GOT3 (cell line): ENCODE results near the gene ZNF443.
"Not testable (repeated sequence)": the region's sequence is repeated elsewhere in the genome, so short reads cannot be mapped to it uniquely, and the experiment has no call there.

ENCODE experiments used
- DNase-seq: peaks from one replicate; lab custom pipeline; 2025; ENCODE audit warnings: mixed read lengths; lab: John Stamatoyannopoulos, UW

ZNF443 gene

DNA sequence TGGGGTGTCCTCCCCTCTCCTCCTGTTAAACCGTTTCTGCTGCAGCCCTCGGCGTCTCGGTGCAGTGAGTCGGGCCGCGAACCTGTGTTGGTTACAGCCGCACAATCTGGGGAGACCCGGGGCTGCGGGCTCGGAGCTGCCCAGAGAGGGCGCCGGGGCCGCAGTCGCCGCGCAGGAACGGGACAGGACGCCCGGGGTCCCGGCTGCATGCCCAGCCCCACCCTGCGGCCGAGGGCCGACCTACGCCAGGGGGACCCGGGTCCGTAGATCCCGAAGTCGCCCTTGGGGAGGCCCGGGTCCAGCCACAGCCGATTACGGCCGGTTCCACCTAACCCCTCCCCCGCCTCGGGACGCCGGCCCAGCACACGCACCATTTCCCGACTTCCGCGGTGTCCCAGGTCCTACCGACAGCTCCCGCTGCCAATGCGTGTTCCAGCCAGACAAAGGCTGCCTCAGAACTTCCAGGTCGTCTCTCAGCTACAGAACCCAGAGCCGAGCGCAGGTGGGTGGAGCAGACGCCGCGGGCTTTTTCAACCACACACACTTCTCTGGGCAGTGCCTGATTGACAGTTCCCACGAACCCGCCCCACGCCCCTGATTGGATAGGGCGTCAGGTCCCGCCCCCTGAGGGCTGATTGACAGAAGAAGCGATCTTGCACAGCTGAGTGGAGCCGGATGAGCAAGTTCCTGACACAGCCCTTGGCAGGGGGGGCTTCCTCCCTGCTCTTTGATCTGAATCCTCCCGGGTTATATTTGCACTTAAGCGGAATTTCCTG lies at the start of gene ZNF443:
TSS of gene ZNF443 (minus strand) at position 481 of the 776 bp plus-strand sequence. CDS start at position 374, 107 bp downstream.
- DNase-seq = peak; percentile 87

DNA sequence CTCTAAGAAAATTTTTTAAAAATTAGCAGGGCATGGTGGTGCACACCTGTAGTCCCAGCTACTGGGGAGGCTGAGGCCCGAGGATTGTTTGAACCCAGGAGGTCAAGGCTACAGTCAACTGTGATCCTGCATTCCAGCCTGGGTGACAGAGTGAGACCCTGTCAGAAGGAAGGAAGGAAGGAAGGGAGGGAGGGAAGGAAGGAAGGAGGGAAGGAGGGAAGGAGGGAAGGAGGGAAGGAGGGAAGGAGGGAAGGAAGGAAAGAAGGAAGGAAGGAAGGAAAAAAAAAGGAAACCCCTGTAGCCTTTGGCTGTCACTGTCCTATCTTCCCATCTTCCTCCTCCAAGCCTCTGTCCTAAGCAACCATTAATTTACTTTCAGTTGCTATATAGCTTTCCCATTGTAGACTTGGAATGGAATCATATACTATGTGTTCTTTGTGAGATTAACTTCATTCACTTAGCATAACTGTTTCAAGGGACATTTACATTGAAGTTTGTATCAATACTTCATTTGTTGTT lies 45.5 kb upstream of the ZNF443 start:
- DNase-seq = not testable (repeated sequence)

DNA sequence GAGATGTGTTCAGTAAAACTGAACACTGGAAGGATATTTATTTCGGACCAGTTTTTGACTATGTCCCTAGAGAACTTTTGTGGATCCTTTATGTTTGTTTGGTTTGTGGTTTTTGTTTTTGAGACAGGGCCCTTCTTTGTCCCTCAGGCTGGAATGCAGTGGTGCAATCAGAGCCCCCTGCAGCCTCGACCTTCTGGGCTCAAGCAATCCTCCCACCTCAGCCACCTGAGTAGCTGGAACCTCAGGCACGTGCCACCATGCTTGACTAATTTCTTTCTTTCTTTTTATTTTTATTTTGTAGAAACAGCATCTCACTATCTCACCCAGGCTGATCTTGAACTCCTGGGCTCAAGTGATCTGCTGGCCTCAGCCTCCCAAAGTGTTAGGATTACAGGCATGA lies 44.8 kb upstream of the ZNF443 start:
- no peak for DNase-seq

DNA sequence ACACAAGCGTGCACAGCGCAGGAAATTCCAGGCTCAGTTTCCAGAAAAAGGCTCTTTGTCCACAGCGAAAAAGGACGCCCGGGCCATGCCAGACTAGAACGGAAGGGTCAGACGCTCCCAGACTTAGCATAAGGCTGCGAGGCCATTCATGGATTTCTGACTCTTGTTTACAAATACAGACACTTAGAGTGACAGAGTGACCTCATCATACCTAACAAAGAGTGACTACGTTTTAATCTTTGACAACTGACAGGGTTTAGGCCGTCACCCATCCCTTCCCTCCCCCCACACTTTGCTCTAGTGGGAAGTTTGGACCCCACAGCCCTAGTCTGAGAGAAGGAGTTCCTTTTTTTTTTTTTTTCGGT lies 44.2 kb upstream of the ZNF443 start:
- no peak for DNase-seq

DNA sequence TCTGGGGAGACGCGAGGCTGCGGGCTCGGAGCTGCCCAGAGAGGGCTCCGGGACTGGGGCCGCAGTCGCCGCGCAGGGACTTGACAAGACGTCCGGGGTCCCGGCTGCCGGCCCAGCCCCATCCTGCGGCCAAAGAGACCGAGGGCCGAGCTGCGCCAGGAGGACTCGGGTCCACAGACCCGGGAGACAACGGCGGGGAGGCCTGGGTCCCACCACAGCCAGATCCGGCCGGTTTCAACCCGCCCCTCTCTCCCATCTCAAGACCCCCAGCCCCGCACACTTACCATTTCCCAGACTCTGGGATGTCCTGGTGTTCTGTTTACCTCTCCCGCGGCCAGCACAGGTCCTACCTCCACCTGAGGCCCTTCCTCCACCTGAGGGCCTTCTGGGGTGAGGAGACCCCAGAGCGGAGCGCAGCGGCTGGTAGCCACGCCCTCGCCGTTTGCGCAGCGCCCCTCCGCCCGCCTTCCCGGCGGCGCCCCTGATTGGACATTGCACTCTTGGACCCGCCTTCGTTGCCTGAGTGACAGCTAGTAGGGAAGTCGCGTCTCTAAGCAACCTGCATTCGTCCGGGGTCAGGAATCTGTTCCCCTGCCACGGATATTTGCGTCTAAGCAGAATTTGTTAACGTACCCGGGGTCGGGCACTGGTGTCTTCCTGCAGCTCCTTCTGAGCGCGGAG lies 43.7 kb upstream of the ZNF443 start, which contains the start of gene ZNF709:
TSS of gene ZNF709 (minus strand) at position 446 of the 681 bp plus-strand sequence. CDS start at position 287, 159 bp downstream.
- peak; percentile 39 for DNase-seq

DNA sequence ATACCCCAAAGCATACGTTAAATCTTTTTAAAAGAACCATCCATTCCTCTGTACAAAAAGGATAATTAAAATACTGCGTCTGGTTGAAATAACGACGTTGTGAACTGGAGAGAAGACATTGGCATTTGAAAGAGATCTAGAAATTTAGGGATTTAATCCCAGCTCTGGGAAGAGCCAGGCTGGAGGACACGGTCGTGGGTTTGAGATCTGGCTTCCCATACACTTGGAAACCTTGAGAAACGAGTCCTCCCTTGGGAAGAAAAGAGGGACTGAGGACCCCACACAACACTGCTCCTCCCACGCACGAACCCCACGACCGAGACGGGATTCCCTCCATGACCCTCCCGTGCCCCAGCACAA lies 43.2 kb upstream of the ZNF443 start:
- DNase-seq = no peak

DNA sequence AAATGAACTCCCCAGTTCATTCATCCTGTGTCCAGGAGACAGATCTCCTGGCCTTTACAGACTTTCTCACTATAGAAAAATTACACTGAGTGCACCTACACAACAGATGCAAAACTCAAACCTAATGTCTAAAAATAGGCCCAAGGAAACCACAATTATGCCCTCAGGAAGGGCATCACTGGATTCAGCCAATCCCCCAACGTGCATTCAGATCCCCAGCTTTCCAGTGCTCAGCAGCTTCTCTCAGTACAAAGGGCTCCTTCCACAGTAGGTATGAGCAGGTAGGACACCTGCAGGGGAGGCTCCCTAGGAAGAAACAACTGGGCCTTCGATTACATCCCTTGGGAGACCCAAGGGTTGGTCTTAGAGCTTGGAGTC lies 41.7 kb upstream of the ZNF443 start:
- no peak for DNase-seq

DNA sequence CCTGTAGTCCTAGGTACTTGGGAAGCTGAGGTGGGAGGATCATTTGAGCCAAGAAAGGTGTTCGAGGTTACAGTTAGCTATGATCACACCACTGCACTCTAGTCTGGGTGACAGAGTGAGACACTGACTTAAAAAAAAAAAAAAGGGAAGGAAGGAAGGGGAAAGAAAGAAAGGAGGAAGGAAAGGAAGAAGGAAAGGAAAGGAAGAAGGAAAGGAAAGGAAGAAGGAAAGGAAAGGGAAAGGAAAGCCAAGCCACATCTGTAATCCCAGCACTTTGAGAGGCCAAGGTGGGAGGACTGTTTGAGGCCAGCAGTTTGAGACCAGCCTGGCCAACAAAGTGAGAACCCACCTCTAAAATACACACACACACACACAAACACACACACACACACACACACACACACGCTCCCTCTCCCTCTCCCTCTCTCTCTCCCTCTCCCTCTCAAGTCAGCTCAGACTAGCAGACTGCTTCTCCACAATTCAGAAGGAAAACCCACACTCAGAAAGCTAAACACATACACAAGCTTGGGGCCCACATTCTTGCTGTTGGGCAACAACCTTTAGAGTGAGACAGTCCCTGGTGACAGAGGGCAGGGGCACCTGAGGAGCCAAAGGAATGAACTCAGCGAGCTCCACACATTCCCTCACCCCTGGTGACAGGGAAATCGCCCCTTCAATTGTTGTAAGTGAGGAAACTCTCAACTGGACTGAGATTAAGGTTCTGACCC lies 41.1 kb upstream of the ZNF443 start:
- no peak for DNase-seq

DNA sequence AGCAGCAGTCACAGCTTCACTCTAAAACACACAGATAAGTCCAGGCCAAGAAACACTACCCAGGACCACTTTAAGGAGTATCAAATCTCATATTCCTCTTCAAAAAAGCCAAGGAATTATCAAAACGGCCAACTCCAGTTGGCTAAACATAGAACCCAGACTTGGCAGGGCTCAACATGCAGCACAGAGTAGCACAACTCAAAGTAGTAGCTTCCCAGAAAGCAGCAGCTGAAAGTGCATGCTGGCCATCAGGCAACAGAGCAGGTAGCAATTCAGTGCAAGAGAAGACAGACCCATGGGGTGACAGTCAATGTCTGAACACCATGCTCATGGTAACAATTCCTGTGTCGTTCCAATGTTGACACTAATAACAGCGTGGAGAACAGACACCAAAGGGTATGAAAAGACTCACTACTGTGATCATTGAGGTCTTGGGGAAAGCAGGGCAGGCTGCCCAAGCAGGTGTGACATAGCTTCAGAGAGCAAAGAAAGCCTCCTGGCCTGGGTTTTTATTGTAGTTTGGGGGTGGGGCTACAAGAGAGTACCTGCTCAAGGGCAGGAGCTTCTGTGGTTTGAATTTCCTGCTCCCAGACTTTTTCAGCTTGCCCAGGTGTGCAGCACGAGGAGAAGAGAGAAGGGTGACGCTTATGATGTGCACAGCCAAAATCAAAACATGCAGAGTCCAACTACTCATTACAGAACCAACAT lies 37.6 kb upstream of the ZNF443 start:
- DNase-seq = no peak

DNA sequence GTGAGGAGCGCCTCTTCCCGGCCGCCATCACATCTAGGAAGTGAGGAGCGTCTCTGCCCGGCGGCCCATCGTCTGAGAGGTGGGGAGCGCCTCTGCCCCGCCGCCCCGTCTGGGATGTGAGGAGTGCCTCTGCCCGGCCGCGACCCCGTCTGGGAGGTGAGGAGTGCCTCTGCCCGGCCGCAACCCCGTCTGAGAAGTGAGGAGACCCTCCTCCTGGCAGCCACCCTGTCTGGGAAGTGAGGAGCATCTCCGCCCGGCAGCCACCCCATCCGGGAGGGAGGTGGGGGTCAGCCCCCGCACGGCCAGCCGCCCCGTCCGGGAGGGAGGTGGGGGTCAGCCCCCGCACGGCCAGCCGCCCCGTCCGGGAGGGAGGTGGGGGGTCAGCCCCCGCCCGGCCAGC lies 26.8 kb upstream of the ZNF443 start:
- not testable (repeated sequence) for DNase-seq

DNA sequence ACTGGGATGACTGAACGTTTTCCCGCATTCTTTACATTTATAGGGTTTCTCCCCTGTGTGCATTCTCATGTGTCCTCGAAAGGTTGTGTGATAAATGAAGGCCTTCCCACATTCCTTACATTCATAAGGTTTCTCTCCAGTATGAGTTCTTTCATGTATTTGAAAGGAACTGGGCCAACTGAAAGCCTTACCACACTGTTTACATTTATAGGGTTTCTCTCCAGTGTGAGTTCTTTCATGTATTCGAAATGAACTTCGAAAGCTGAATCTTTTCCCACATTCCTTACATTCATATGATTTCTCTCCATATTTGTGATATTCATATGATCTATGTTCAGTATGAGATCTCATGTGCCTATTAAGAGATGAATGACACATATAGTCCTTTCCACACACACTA lies 24.4 kb upstream of the ZNF443 start:
- no peak for DNase-seq

DNA sequence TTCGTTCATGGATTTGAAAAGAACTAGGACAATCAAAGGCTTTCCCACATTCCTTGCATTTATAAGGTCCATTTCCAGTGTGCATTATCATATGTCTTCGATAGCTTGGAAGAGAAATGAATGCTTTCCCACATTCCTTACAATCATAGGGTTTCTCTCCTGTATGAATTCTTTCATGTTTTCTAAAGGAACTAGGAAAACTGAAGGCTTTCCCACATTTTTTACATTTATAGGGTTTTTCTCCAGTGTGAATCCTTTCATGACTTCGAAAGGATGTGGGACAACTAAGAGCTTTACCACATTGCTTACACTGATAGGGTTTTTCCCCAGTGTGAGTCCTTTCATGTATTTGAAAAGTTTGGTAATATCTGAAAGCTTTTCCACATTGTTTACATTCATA lies 23.9 kb upstream of the ZNF443 start:
- DNase-seq = no peak

DNA sequence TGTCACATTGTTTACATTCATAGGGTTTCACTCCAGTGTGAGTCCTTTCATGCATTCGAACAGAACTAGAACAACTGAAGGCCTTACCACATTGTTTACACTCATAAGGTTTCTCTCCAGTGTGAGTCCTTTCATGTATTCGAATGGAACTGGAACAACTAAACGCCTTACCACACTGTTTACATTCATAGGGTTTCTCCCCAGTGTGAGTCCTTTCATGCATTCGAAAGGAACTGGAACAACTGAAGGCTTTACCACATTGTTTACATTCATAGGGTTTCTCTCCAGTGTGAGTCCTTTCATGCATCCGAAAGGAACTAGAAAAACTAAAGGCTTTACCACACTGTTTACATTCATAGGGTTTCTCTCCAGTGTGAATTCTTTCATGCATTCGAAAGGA lies 23.3 kb upstream of the ZNF443 start:
- DNase-seq = not testable (repeated sequence)

DNA sequence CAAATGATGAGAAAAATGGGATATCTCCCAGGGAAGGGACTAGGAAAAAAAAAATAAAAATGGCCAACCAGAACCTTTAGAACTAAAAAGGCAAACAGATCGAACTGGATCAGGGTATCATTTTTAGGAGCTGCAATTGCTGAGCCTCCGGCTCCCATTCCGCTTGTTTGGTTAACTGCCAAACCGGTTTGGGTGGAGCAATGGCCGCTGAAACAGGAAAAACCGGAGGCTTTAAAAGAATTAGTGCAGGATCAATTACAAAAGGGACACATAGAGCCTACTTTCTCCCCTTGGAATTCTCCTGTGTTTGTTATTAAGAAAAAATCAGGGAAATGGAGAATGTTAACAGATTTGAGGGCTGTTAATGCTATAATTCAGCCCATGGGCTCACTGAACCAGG lies 12.7 kb upstream of the ZNF443 start:
- DNase-seq = no peak

DNA sequence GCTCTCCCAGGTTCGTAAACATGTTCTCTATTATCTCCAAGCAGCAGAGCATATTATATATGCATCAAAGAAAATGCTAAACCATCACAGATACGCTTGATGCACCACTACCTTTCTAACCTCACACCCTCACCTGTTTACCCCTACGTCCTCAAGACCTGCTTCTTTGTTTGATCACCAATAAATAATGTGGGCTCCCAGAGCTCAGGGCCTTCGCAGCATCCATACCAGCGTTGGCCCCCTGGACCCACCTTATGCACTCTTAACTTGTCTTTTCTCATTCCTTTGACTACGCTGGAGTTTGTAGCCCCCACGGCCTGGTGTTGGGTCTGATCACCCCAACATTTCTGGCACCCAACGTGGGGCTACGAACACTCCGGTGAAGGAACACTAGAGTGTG lies 10.0 kb upstream of the ZNF443 start:
- no peak for DNase-seq

DNA sequence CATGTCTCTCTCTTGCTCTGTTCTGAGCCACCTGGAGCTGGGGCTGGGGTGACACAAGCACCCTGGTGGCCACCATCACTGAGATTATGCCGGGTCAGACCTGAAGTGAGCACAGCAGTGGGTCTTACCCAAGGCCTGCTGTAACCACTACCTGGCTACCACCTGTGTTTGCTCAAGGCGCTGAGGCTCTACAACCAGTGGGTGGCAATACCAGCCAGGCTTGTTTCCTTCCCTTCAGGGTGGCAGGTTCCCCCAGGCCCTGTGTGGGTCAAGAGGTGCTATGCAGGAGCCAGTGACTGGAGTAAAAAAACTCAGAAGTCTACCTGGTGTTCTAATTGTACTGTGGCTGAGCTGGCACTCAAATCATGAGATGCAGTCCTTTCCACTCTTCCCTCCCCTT lies 8.0 kb upstream of the ZNF443 start:
- no peak for DNase-seq

DNA sequence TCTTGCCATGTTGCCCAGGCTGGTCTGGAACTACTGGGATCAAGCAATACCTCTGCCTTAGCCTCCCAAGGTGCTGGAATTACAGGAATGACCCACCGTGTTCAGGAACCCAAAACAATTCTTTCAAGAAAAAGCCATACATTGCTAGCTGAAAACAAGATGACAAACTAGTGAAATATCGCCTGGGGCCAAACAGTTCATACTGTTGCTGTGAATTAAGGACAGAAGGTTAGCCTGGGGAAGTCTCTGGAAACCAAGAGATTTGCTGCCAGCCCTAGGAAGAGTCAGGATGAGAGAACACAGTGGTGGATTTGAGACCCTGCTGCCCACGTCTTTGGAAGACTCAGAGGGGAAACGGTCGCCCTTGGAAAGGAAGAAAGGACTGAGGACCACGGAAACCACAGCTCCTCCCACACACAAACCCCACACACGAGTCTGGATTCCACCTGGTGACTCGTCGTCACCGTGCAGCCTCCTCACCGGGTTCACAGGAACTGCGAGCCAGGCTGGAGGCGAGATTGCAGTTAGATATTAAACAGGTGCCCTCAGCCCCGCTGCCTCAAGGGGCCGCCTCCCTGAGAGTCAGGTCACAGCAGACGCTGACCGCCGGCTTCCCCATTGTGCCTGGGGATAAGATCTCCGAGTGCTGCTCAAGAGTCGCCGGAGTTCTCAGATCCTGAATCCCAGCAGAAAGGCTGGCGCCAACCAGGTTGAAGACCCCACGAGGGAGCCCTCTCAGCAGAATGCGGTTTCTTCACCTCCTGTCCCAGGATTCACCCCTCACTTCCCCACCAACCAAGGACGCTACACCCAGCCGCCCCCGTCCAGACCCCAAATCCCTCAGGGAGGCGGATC lies 908 bp downstream of the ZNF443 start:
- DNase-seq = not testable (repeated sequence)

DNA sequence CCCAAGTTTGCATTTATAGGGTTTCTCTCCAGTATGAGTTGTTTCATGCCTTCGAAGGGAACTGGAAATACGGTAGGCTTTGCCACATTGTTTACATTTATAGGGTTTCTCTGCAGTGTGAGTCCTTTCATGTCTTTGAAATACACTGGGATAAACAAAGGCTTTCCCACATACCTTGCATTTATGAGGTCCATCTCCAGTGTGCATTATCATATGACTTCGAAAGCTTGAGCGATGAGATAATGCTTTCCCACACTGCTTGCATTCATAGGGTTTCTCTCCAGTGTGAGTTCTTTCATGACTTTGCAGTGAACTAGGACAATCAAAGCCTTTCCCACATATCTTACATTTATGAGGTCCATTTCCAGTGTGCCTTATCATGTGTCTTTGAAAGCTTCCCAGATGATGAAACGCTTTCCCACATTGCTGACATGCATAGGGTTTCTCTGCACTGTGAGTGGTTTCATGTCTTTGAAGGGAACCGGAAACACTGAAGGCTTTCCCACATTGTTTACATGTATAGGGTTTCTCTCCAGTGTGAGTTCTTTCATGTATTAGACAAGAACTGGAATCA lies 10.0 kb downstream of the ZNF443 start:
- DNase-seq = not testable (repeated sequence)

DNA sequence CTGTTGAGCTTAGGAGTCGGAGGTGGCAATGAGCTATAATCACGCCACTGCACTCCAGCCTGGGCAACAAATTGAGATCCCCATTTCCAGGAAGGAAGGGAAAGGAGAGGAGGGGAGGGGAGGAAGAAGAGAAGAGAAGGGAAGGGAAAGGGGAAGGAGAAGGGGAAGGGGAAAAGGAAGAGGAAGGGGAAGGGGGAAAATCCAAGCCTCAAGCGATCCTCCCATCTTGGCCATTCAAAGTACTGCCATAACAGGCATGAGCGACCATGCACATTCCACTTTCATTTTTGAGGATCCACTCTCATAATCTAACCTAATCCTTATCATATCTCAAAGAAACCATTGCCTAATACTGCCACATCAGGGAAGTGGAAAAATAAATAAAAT lies 14.9 kb downstream of the ZNF443 start:
- no peak for DNase-seq

DNA sequence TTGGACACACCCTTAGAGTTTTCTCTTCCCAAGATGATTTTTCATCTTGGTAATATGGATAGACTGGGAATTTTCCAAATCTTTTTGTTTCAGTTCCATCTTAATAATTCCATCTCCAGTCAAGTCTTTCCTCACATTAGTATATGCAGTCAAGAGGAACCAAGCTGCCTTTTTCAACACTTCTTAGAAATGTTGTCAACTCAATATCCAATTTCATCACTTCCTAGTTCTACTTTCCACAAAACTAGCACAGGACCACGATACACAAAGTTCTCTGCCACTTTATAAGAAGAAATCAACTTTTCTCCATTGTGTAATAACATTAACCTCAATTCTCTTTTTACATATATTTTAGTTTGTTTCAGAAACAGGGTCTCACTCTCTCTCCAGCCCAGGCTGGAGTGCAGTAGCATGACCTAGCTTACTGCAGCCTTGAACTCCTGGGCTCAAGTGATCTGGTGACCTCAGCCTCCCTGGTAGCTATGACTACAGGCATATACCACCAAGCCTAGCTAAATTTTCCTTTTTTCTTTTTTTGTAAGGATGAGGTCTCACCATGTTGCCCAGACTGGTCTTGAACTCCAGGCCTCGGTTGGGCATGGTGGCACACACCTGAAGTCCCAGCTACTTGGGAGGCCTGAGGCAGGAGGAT lies 15.5 kb downstream of the ZNF443 start:
- DNase-seq = no peak
